T-helper 1 cell (primary cell): ENCODE measurements around the gene SLC35D2.
"Not testable (repeated sequence)": the region's sequence is repeated elsewhere in the genome, so short reads cannot be mapped to it uniquely, and the experiment has no call there.

ENCODE experiments used
- DNase-seq, 5 donors: peaks; one replicate each; pipeline ENCODE4 v3.0.0-alpha.2; 2012 to 2020

SLC35D2 gene

GRCh38 chr9:96400132-96400910, 16.8 kb upstream of the SLC35D2 start:
- no peak for DNase-seq

DNA sequence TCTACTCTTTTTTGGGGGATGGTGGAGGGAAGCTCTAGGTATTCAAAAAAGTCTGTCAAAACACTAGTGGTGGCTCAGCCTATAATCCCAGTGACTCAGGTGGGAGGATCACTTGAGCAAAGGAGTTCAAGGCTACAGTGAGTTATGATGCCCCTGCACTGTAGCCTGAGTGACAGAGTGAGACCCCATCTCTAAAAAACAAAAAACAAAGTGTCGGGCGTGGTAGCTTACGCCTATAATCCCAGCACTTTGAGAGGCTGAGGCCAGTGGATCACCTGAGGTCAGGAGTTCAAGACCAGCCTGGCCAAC, 15.8 kb upstream of the SLC35D2 start:
- no peak for DNase-seq

DNA sequence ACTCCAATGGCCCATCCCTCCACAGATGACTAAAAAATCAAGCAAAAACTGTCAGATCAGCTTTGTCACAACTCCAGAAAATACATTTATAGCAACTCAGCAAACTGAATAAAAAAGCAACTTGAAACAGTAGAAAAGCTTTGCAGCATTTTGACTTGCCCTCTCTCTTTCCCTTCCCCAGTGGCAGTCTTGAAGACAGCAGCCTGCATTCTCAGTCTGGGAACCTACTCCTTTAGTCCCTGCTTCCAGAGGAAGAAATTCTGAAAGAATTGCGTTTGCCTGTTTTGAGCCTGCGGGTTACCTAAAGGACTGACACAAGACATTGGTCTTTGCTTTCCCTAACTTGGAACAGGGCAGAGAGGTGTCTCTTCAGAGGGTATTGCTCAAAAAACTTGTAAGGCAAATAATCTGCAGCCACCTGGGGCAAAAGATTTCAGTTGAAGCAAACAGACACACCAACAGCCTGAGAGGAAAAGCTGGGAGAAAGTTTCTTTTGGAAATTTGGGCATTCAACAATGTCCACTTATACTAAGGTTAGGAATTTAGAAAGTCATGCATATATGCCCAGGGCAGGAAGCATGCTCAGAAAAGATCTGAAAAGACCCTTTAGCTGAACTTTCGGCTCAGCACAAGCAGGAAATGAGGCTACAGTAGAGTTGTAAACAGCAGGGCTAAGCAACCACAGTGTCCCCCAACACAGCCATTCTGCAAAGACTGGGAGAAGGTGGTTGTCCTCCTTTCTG, 15.2 kb upstream of the SLC35D2 start:
- DNase-seq, result no peak

DNA sequence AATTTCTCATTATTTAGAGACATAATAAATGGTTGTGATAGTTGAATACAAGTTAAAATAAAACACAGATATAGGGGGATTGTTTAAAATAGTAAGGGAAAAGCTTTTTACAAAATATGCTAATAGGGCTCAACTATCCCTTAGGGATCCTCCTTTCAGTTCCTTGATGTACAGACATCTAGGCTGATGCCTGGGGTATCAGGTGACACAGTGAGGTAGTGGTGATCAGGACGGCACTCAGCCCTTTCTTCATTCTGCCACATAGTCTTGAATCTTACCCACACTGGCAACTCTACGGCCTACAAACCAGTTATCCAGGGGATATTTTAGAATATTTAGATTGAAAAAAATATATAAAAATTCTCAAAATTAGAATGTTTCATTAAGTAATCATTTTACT, 12.5 kb upstream of the SLC35D2 start:
- no peak for DNase-seq

GRCh38 chr9:96394832-96395496, 11.5 kb upstream of the SLC35D2 start:
- no peak for DNase-seq

DNA sequence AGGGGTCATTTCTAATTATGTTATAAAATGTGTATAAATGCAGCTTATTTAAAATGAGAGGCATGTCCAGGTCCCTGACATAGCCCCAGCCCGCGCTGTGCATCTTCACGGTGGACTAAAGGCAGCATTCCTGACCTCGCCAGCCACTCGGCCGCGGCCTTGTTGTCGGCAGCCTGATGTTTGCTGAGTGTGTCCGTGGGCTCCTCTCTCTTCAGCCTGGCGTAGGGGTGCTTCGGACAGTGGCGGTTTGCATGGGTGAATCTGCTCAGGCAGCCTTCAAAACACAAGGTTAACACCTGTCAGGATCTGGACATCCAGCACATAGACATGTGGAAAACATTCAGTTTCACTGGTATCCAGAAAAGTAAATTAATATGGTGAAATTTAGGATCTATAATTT, 8.8 kb upstream of the SLC35D2 start:
- no peak for DNase-seq

DNA sequence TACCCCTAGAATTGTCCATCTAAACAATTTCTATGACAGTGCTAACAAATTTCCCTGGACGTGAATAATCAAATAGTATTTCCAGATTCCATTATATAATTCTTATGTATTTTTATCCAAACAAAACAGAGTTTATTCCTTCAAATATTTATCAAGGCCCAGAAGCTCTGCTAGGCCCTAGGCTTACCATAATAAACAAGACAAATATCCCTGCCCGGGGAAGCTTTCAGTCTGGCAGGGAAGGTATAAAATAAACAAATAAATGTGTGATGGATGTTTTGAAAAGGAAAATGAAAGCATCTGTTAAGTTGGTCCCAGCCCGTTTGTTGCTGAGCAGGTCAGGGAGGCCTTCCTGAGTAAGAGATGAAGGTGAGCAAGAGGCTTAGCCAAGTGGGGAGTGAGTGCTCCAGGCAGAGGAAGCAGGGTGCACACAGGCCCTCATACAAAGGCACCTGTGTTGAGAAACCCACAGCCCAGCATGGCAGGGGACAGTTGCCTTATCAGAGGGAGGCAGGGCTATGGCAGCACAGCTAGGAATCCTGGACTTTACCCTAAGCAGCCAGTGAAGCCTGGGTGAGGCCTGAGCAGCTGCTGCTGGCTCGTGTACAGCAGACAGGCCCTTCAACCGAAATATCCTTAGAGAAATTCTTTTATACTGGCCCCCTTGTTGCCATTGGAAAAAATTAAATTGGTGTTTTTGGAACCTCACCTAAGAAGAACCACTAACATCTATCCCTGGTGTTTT, 7.7 kb upstream of the SLC35D2 start:
- DNase-seq, result no peak

DNA sequence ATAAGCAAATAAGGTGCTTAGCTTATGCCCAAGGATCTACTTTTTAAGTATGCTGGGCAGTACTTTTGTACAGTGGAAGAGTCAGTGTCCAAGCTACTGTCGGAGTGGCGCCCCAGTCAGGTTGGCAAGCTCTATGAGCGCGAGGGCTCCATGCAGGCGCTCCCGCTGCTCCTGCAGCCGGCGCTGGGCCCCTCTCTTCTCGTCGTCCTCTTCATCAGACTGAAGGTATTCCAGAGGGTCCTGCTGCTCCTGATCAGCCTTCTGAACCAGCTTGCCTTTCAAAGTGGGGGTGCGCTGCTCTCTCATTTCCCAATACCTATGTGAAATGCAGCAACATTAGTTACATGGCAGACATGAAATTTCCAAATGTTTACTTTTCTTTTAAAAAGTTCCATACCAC, 4.6 kb upstream of the SLC35D2 start:
- no peak for DNase-seq

GRCh38 chr9:96386157-96386556, 2.6 kb upstream of the SLC35D2 start:
- DNase-seq, result no peak

DNA sequence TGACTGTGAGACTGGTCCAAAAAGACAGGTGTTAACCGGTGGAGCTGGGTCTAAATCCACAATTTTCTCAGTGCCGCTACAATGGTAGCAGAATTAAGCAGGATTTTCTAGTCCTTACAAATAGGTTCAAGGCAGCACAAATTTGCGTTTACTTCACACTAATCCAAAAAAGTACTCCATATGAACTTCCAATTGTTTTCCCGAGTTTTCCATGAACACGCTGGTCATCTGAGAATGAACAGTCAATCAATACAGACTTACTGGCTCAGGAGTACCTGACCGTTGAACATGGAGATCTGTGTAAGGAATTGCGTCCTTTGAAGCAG, 709 bp downstream of the SLC35D2 start:
- no peak for DNase-seq

- DNase-seq, result no peak
These were observed 1.3 kb downstream of the SLC35D2 start for GRCh38 chr9:96382175-96382574.

DNA sequence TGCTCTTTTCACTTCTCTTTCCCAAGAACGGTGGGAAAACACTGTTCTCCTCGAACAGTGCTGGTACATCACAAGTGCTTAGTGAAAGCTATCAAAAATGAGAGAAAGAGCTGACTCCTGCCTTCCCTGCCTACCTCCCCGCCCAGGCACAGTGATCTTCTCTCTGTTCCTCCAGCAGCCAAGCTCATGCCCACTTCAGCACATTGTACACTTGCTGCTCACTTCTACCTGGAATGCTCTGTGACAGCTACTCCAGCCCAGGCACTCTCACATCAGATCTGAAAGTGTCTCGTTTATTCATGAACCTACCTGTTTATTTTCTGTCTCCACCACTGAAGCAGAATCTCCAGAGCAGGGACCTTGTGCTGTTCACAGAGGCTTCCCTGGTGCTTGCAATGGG, 1.8 kb downstream of the SLC35D2 start:
- no peak for DNase-seq

- DNase-seq, result no peak
These were observed 2.4 kb downstream of the SLC35D2 start for GRCh38 chr9:96381125-96381524.

- no peak for DNase-seq
These were observed 4.0 kb downstream of the SLC35D2 start for GRCh38 chr9:96379461-96379860.

DNA sequence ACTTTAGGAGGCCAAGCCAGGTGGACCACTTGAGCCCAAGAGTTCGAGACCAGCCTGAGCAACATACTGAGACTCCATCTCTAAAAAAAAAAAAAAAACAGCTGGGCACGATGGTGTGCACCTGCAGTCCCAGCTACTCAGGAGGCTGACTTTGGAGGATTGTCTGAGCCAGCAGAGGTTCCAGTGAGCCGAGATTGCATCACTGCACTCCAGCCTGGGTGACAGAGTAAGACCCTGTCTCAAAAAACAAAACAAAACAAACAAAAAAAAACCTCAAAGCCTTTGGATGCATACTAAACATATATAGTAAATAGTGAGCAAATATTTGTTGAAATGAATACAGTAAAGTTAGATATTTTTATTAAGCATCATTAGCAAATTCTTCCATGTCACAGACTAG, 5.3 kb downstream of the SLC35D2 start:
- no peak for DNase-seq

GRCh38 chr9:96376891-96377874, 6.3 kb downstream of the SLC35D2 start:
- DNase-seq, result no peak

DNA sequence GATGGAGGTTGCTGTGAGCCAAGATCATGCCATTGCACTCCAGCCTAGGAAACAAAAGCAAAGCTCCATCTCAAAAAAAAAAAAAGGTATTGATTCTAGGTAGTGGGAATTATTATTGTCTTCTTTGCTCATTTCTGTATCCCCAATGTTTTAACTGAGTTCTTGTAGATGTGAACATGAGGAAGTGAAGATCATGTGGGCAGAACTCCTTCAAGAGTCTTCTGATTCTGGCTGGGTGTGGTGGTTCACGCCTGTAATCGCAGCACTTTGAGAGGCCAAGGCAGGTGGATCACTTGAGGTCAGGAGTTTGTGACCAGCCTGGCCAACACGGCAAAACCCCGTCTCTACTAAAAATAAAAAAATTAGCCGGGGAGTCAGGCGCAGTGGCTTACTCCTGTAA, 8.0 kb downstream of the SLC35D2 start:
- not testable (repeated sequence) for DNase-seq

GRCh38 chr9:96367943-96368342, 15.6 kb downstream of the SLC35D2 start:
- DNase-seq, result no peak

- DNase-seq, result no peak
These were observed 20.1 kb downstream of the SLC35D2 start for GRCh38 chr9:96363175-96363967.

DNA sequence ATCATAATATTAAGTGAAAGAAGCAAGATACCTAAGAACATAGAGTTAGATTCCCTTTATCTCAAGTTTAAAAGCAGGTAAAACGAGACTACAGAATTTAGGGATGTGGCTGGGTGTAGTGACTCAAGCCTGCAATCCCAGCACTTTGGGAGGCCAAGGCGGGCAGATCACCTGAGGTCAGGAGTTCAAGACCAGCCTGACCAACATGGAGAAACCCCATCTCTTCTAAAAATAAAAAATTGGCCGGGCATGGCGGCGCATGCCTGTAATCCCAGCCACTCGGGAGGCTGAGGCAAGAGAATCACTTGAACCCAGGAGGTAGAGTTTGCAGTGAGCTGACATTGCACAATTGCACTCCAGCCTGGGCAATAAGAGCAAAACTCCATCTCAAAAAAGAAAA, 21.4 kb downstream of the SLC35D2 start:
- DNase-seq, result not testable (repeated sequence)

DNA sequence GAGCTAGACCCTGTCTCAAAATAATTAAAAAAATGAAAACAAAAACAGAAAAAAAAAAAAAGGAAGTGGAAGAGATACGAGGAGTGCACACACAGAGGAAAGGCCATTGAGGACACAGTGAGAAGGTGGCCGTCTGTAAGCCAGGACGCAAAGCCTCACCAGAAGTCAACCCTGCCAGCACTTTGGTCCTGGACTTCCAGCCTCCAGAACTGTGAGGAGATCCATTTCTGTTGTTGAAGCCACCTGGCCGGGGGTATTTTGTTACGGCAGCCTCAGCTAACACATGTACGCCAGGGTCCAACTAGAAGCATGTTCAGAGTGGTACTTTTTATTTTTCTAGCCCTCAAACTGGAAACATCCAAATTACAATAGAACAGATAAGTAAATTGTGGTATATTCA, 21.8 kb downstream of the SLC35D2 start:
- no peak for DNase-seq
